ENCODE measurements around the gene KLHL26. TPM values are rescaled to one million over a fixed set of nuclear protein-coding genes. Genes with fewer than 3 reads are reported as not detected.
A peak's percentile ranks its signal among the peaks of the same experiment; 100 is the strongest.
"Not testable (repeated sequence)": the region's sequence is repeated elsewhere in the genome, so short reads cannot be mapped to it uniquely, and the experiment has no call there.

Gene KLHL26
- polyA plus RNA-seq, 2 of the 4 experiments (the other 2 are of a cell fraction) = 1.1 to 2.0 TPM

DNA sequence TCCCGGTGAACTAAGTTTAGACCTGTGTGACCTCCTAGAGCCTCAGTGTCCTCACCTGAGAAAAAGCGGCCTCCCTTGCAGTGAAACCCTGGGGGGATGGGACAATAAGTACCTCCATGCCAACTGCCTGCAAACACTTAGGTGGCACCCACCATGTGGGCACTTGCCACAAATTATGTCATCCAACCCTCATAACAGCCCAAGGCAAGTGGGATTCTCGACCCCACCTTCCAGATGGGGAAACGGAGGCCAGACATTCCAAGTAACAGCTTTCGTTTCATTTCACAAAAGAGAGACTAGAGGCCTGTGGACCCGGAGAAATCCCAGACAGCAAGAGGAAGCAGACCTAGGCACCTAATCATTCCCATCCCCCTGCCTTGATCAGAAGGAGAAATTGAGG is 41.4 kb upstream of the KLHL26 start:
- CTCF ChIA-PET = interaction anchor here (1.9 to 5.2 kb wide), 5 partner anchors 12 to 253 kb away, joined by 4 to 46 read pairs (median 6); partner anchors contain the start of gene CRLF1
- no peak for TF ChIP-seq PBX3 (IDR thresholded peaks at IDR 0.05)
- no peak overlapping the region for H3K27ac ChIP-seq
- peaks cover 4% of the 10 kb centered on the region; the same call in 1 of the 3 replicates for H3K4me1 ChIP-seq
- DNase-seq (ENCODE audit: low read depth in 1 of 2, low spot score in 1 of 2) = no peak
- no peak overlapping the region for H3K4me3 ChIP-seq
- WGBS (ENCODE audit: missing lambda C conversion rate) = 88% methylated on average over 5 of the region's 6 CpGs
- POLR2A ChIA-PET = no interaction called here
- FAIRE-seq = no peak
- H3K9me3 ChIP-seq = no peaks in the 10 kb centered on the region
- no peak overlapping the region for H3K4me2 ChIP-seq
- ATAC-seq = no peak

DNA sequence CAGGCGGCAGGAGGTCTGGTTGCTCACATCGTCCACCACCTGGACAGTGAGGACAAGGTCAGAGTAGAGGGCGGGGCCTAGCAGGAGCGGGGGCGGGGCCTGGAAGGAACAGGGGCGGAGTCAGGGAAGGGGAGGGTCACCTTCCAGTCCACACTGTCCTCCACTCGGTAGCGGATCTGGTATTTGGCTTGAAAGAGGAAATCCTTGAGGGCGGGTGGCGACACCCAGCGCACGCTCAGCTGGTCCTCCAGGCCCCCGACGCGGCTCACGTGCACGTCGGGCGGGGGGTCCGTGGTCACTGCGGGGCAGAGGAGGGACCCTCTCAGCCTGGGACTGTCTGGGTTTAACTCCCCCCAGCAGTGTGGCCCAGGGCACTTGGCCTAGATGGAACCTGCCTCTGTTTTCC is 40.1 kb upstream of the KLHL26 start:
- FAIRE-seq (no peak), ATAC-seq (peak; percentile 66 to 72; a peak in 5 of 6 replicates), DNase-seq (ENCODE audit: low read depth in 1 of 2, low spot score in 1 of 2) (peak in 1 of 2 experiments; percentile 45)
- Histone ChIP-seq H3K9me3 (no peaks in the 10 kb centered on the region), H3K4me2 (no peak overlapping the region), H3K4me1 (peaks cover 4% of the 10 kb centered on the region; the same call in 1 of the 3 replicates), H3K27ac (no peak overlapping the region), H3K4me3 (no peak overlapping the region)
- no peak for TF ChIP-seq CBX2 (IDR thresholded peaks at IDR 0.05; ENCODE audit: borderline replicate concordance, low read depth)
- no peak for TF ChIP-seq MAFK (IDR thresholded peaks at IDR 0.05; ENCODE audit: partially characterized antibody)
- no peak for TF ChIP-seq PHF8 (IDR thresholded peaks at IDR 0.05; ENCODE audit: borderline replicate concordance, low read depth)
- TF ChIP-seq, protein P1, sequence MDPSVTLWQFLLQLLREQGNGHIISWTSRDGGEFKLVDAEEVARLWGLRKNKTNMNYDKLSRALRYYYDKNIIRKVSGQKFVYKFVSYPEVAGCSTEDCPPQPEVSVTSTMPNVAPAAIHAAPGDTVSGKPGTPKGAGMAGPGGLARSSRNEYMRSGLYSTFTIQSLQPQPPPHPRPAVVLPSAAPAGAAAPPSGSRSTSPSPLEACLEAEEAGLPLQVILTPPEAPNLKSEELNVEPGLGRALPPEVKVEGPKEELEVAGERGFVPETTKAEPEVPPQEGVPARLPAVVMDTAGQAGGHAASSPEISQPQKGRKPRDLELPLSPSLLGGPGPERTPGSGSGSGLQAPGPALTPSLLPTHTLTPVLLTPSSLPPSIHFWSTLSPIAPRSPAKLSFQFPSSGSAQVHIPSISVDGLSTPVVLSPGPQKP (IDR thresholded peaks at IDR 0.05; ENCODE audit: low read depth, low read length) = no peak
- TF ChIP-seq ZC3H11A (IDR thresholded peaks at IDR 0.05) = no peak
- no peak for TF ChIP-seq BHLHE40 (IDR thresholded peaks at IDR 0.05; ENCODE audit: low read depth, low read length)
- TF ChIP-seq RARB (CRISPR knock-in tag; IDR thresholded peaks at IDR 0.05) = no peak
- TF ChIP-seq POLR2A (IDR thresholded peaks at IDR 0.05; ENCODE audit: low read length) = no peak
- no peak for TF ChIP-seq ZNF302 (CRISPR knock-in tag; IDR thresholded peaks at IDR 0.05)
- 84% methylated on average over 15 of the region's 21 CpGs for WGBS (ENCODE audit: missing lambda C conversion rate)
- CTCF ChIA-PET = interaction anchor here (0.6 to 4.5 kb wide), 5 partner anchors 18 to 270 kb away, joined by 3 to 19 read pairs (median 3); no protein-coding TSS in a partner anchor
- POLR2A ChIA-PET = interaction anchor here (0.6 kb wide), 1 partner anchor 98 kb away, joined by 3 read pairs; no protein-coding TSS in a partner anchor

DNA sequence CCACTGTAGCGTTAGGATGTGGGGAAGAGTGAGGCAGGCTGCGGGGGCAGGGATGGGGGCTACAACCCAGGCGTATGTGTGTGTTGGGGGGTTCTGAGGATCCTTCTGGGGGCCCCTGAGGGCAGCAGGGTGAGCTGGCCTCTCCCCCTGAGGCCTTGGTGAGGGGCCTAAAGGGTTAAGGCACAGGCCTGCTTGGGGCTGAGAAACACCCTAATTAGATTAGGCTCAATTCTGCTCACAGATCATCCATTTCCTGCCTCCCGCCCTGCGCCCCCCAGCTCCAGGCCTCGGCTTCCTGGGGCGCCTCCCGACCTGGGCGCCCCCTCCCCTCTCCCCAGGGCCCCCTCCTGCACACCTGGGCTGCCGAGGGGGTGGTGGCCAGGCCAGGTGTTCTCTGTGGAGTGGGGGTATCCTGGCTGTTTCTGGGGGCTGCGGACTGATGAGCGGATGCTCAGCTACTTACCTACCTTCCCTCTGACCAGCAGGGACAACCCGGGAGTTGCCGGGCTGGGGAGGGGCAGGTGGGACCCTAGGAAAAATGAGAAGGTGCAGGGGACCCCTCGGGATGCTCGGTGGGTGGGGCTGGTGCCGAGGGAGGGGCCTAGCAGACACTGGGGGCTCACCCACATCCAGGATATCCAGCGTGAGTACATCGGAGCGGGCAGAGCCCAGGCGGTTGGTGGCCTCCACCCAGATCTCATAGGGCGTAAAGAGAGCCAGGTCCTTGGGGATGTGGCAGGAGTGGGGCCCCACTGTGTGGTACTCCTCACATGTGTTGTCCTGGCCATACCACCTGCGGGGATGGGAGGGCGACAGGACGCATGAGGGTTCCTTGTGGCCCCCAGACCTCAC is 38.8 kb upstream of the KLHL26 start:
- no peak overlapping the region for H3K4me3 ChIP-seq
- no peak for ATAC-seq
- TF ChIP-seq KDM1A (IDR thresholded peaks at IDR 0.05; ENCODE audit: low read depth) = no peak
- no peak for TF ChIP-seq CBX8 (IDR thresholded peaks at IDR 0.05)
- no peak for TF ChIP-seq SREBF2 (IDR thresholded peaks at IDR 0.05)
- H3K9me3 ChIP-seq = no peaks in the 10 kb centered on the region
- DNase-seq (ENCODE audit: low read depth in 1 of 2, low spot score in 1 of 2) = no peak
- ChIA-PET CTCF (interaction anchor here (1.2 to 3.8 kb wide), 2 partner anchors 249 to 268 kb away, joined by 3 to 13 read pairs; no protein-coding TSS in a partner anchor), POLR2A (interaction anchor here (1.1 kb wide), 1 partner anchor 8 kb away, joined by 3 read pairs; no protein-coding TSS in a partner anchor)
- peaks cover 4% of the 10 kb centered on the region; the same call in 1 of the 3 replicates for H3K4me1 ChIP-seq
- H3K27ac ChIP-seq = no peak overlapping the region
- FAIRE-seq = no peak
- 56% methylated on average over 14 of the region's 25 CpGs for WGBS (ENCODE audit: missing lambda C conversion rate)
- no peak overlapping the region for H3K4me2 ChIP-seq

- Histone ChIP-seq H3K4me2 (no peak overlapping the region), H3K27ac (no peak overlapping the region), H3K9me3 (no peaks in the 10 kb centered on the region), H3K4me3 (no peak overlapping the region), H3K4me1 (no peaks in the 10 kb centered on the region)
- WGBS (ENCODE audit: missing lambda C conversion rate) = 61% methylated on average over 7 of the region's 20 CpGs
- FAIRE-seq (no peak), DNase-seq (ENCODE audit: low read depth in 1 of 2, low spot score in 1 of 2) (no peak), ATAC-seq (no peak)
- TF ChIP-seq RAD21 (conservative IDR thresholded peaks at IDR 0.05 in 1 of 2, IDR thresholded peaks at IDR 0.05 in 1 of 2) (no peak), RARB (CRISPR knock-in tag; IDR thresholded peaks at IDR 0.05) (no peak)
- ChIA-PET CTCF (interaction anchor here (0.6 to 3.8 kb wide), 5 partner anchors 9 to 248 kb away, joined by 3 to 13 read pairs (median 3); partner anchors contain the start of genes REX1BD and TMEM59L), POLR2A (no interaction called here)
These were observed 37.3 kb upstream of the KLHL26 start for GRCh38 chr19:18599485-18599884.

GRCh38 chr19:18600692-18601397 is 36.0 kb upstream of the KLHL26 start:
- H3K9me3 ChIP-seq; FAIRE-seq; ATAC-seq; H3K4me1 ChIP-seq; H3K27ac ChIP-seq; POLR2A ChIA-PET; H3K4me3 ChIP-seq; H3K4me2 ChIP-seq; DNase-seq (ENCODE audit: low read depth in 1 of 2, low spot score in 1 of 2): not testable (repeated sequence)
- WGBS (ENCODE audit: missing lambda C conversion rate) = 86% methylated on average over 15 of the region's 15 CpGs
- CTCF ChIA-PET = interaction anchor here (3.8 kb wide), 1 partner anchor 246 kb away, joined by 13 read pairs; no protein-coding TSS in a partner anchor

Measured in A549 (cell line).